Sigmoid colon (tissue), 7 donors: ENCODE data around the gene TRPV3. TPM values are rescaled to one million over a fixed set of nuclear protein-coding genes. Genes with fewer than 3 reads are reported as not detected.
"Not testable (repeated sequence)": the region's sequence is repeated elsewhere in the genome, so short reads cannot be mapped to it uniquely, and the experiment has no call there.

ENCODE experiments used
- DNase-seq: peaks from one replicate; pipeline ENCODE4 v3.0.0-alpha.2; 2019
- H3K27ac ChIP-seq, 4 donors: fragments of 200-600 bp; sonication (generic); one replicate each; pipeline ENCODE4 v1.5.1; 2016 to 2019; ENCODE audit warnings: mild to moderate bottlenecking in 1 of 4
- H3K27me3 ChIP-seq, 3 donors: fragments of 200-600 bp; sonication (generic); one replicate each; pipeline ENCODE4 v1.5.1; 2019; ENCODE audit warnings: mild to moderate bottlenecking in 1 of 3
- H3K36me3 ChIP-seq, 4 donors: fragments of 200-600 bp; sonication (generic); one replicate each; pipeline ENCODE4 v1.5.1; 2016 to 2019
- H3K4me1 ChIP-seq, 4 donors: fragments of 200-600 bp; sonication (generic); one replicate each; pipeline ENCODE4 v1.5.1; 2017 to 2019
- H3K4me3 ChIP-seq, 4 donors: fragments of 200-600 bp; sonication (generic); one replicate each; pipeline ENCODE4 v1.5.1; 2017 to 2019; ENCODE audit warnings: mild to moderate bottlenecking in 2 of 4, moderate library complexity in 1 of 4
- H3K9me3 ChIP-seq, 4 donors: fragments of 200-600 bp in 3 of 4; sonication (generic) in 3 of 4; one replicate each; pipeline versions ENCODE4 v1.5.1 to v1.6.1; 2013 to 2019
- EP300 ChIP-seq, 4 donors: sonication (generic); formaldehyde crosslinking; IDR thresholded peaks; one replicate each; pipeline ENCODE4 v1.6.1; 2017; ENCODE audit warnings: antibody characterized with exemption in 4 of 4
- POLR2A ChIP-seq, 2 donors: fragments of 450-650 bp; IDR thresholded peaks; one replicate each; pipeline ENCODE4 v1.6.1; 2016; ENCODE audit warnings: antibody characterized with exemption in 2 of 2, mild to moderate bottlenecking in 2 of 2, moderate library complexity in 2 of 2
- POLR2AphosphoS5 ChIP-seq, 4 donors: sonication (generic); formaldehyde crosslinking; IDR thresholded peaks; one replicate each; pipeline ENCODE4 v1.6.1; 2017; ENCODE audit warnings: antibody characterized with exemption in 4 of 4
- WGBS, 2 donors: extraction: QIAGEN DNeasy Blood & Tissue Kit; methylation state at CpG; one replicate each; pipeline ENCODE4 v1.1.7; 2013; 5-methylcytosine and 5-hydroxymethylcytosine counted together
- intact Hi-C: fragments of 100-400 bp; cut with DNase I; formaldehyde crosslinking; loops from one replicate; pipeline ENCODE4 v1.15.1; 2023
- polyA plus RNA-seq, 3 donors: library from polyadenylated mRNA; stranded (reverse); fragments of 200-250 nt; gene quantifications; one replicate each; pipeline ENCODE4 v1.2.3, GENCODE V29; 2013
- total RNA-seq, 4 donors: library from RNA; depleted of rRNA; stranded (reverse); fragments of >200 nt; gene quantifications; one replicate each; pipeline ENCODE4 v1.1.0, GENCODE V29; 2016
- TF ChIP-seq, protein P1 (sequence below), 4 experiments: fragments of 450-650 bp in 3 of 4; fragments of 200-600 bp in 1 of 4; IDR thresholded peaks; one replicate each; pipeline ENCODE4 v1.5.1; 2016 to 2019; ENCODE audit warnings: antibody characterized with exemption in 4 of 4, mild to moderate bottlenecking in 3 of 4, moderate library complexity in 2 of 4
- donor health status: healthy with polysubstance abuse.
- donor health status: Bipolar disorder and iron deficiency.
- donor health status: healthy.

The TRPV3 gene
- total and polyA plus RNA-seq, 7 donors: 0.14 to 3.3 (median 1.8) TPM

GRCh38 chr17:3569534-3570137 lies 12.0 kb upstream of the TRPV3 start:
- no peaks in the 10 kb centered on the region for H3K27me3 ChIP-seq
- TF ChIP-seq EP300 (IDR thresholded peaks at IDR 0.05): no peak

DNA sequence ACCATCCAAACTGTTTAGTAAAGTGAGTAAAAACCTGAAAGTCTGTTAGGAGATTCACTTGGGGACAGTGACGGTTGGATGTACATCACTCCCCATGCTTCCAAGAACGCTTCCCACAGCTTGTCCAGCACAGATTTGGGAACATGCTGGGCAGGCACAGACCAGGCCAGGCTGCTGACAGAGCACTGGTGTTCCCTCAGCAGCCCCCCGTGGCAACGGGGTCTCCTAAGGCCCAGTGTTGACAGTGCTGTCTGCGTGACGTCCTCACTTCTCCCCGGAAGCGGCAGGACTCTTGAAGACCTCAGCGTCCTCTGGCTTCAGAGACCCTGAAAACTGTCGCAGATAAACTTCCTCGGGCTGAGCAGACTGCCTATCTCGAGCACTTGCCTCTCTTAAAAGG lies 8.9 kb upstream of the TRPV3 start:
- H3K36me3 ChIP-seq: peaks cover 0 to 44% (median 9%) of the 10 kb centered on the region in 4 donors

More at GRCh38 chr17:3569534-3570137, 12.0 kb upstream of the TRPV3 start:
- intact Hi-C loops: no loop called here
- Histone ChIP-seq H3K4me3 (no peak overlapping the region), H3K9me3 (no peaks in the 10 kb centered on the region), H3K27ac (no peak overlapping the region), H3K4me1 (no peaks in the 10 kb centered on the region), H3K36me3 (peaks cover 0 to 64% (median 9%) of the 10 kb centered on the region in 4 donors)
- DNase-seq: no peak
- 93 to 97% methylated on average over 9 of the region's 9 CpGs for WGBS, 2 donors

GRCh38 chr17:3565143-3565542 lies 7.5 kb upstream of the TRPV3 start:
- Histone ChIP-seq H3K27ac (no peak overlapping the region), H3K9me3 (no peaks in the 10 kb centered on the region), H3K36me3 (peaks cover 0 to 30% (median 0%) of the 10 kb centered on the region in 4 donors), H3K4me1 (no peaks in the 10 kb centered on the region), H3K4me3 (no peak overlapping the region), H3K27me3 (no peaks in the 10 kb centered on the region)
- intact Hi-C loops: no loop called here
- TF ChIP-seq EP300 (IDR thresholded peaks at IDR 0.05) (no peak), POLR2AphosphoS5 (IDR thresholded peaks at IDR 0.05) (no peak)
- WGBS, 2 donors: 84 to 93% methylated on average over 4 of the region's 4 CpGs
- DNase-seq: no peak

More for the DNA sequence above, 8.9 kb upstream of the TRPV3 start:
- intact Hi-C loops: no loop called here
- Histone ChIP-seq H3K4me1 (no peaks in the 10 kb centered on the region), H3K27ac (no peak overlapping the region), H3K9me3 (no peaks in the 10 kb centered on the region), H3K4me3 (no peak overlapping the region), H3K27me3 (no peaks in the 10 kb centered on the region)
- no peak for DNase-seq
- TF ChIP-seq, protein P1, sequence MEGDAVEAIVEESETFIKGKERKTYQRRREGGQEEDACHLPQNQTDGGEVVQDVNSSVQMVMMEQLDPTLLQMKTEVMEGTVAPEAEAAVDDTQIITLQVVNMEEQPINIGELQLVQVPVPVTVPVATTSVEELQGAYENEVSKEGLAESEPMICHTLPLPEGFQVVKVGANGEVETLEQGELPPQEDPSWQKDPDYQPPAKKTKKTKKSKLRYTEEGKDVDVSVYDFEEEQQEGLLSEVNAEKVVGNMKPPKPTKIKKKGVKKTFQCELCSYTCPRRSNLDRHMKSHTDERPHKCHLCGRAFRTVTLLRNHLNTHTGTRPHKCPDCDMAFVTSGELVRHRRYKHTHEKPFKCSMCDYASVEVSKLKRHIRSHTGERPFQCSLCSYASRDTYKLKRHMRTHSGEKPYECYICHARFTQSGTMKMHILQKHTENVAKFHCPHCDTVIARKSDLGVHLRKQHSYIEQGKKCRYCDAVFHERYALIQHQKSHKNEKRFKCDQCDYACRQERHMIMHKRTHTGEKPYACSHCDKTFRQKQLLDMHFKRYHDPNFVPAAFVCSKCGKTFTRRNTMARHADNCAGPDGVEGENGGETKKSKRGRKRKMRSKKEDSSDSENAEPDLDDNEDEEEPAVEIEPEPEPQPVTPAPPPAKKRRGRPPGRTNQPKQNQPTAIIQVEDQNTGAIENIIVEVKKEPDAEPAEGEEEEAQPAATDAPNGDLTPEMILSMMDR (IDR thresholded peaks at IDR 0.05): no peak
- TF ChIP-seq POLR2A (IDR thresholded peaks at IDR 0.05) (no peak), EP300 (IDR thresholded peaks at IDR 0.05) (no peak), POLR2AphosphoS5 (IDR thresholded peaks at IDR 0.05) (no peak)
- 94 to 95% methylated on average over 12 of the region's 12 CpGs for WGBS, 2 donors

GRCh38 chr17:3564241-3564640 lies 6.6 kb upstream of the TRPV3 start:
- peaks cover 0 to 22% (median 0%) of the 10 kb centered on the region in 4 donors for H3K36me3 ChIP-seq
- intact Hi-C loops, H3K4me1 ChIP-seq, H3K9me3 ChIP-seq, H3K27me3 ChIP-seq, H3K27ac ChIP-seq, DNase-seq, H3K4me3 ChIP-seq: not testable (repeated sequence)
- WGBS, 2 donors: 96 to 98% methylated on average over 28 of the region's 28 CpGs

GRCh38 chr17:3559270-3559645 lies 1.6 kb upstream of the TRPV3 start:
- H3K36me3 ChIP-seq: no peaks in the 10 kb centered on the region
- no peak for TF ChIP-seq POLR2A (IDR thresholded peaks at IDR 0.05)
- no peaks in the 10 kb centered on the region for H3K4me1 ChIP-seq
- no peaks in the 10 kb centered on the region for H3K9me3 ChIP-seq
- no peak overlapping the region for H3K4me3 ChIP-seq
- intact Hi-C loops: no loop called here
- WGBS, 2 donors: 90 to 93% methylated on average over 9 of the region's 9 CpGs
- no peak for DNase-seq
- H3K27ac ChIP-seq: no peak overlapping the region
- peaks cover 0 to 22% (median 5%) of the 10 kb centered on the region in 3 donors for H3K27me3 ChIP-seq

- H3K9me3 ChIP-seq: no peaks in the 10 kb centered on the region
- H3K27ac ChIP-seq: peak overlapping the region in 1 of 4 donors; percentile 42
- no peak overlapping the region for H3K4me3 ChIP-seq
- H3K27me3 ChIP-seq: peaks cover 0 to 26% (median 10%) of the 10 kb centered on the region in 3 donors
- intact Hi-C loops: no loop called here
- H3K36me3 ChIP-seq: no peaks in the 10 kb centered on the region
- DNase-seq: no peak
- 19 to 41% methylated on average over 25 of the region's 25 CpGs for WGBS, 2 donors
- H3K4me1 ChIP-seq: no peaks in the 10 kb centered on the region
- no peak for TF ChIP-seq EP300 (IDR thresholded peaks at IDR 0.05)
- peak in 1 of 4 donors; percentile 13 for TF ChIP-seq POLR2AphosphoS5 (IDR thresholded peaks at IDR 0.05)
These were observed 1.1 kb upstream of the TRPV3 start for GRCh38 chr17:3558603-3559269.

DNA sequence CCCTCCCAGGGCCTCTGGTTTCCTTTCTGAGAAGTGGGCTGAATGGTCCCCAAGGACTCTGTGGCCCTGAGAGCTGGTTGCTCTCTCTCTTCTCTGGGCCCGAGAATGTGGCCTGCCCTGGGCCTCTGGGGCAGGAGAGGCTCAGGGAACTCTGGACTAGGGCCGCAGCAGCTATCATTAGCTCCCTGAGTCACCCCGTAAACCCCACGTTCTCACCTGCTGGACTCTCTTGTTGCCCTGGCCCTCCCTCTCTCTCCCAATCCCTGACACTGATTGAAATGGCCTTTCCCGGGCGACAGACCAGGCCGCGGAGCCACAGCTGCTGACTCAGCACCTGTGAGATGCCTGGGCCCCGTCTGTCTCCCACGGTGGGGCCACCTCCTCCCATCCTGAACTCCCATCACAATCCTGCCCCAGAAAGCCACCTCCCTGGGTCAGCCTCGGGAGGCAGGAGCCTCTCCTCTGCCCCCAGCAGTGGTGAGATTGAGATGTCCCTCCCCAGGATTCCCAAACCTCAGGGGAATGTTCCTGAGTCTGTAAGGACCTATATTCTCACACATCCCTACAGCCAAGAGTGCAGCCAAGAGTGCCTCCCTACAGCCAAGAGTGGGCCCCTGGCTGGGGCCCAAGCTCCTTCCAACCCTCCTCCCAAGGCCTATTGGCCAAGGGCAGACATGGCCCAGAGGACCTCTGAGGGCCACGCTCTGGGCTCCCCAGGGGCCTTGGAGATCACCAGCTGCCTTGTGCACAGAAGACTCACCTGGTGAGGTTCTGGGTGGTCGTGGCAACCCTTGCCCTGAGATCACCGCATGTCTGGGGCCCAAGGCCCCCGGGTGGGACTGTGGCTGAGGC lies 470 bp downstream of the TRPV3 start:
- no peak overlapping the region for H3K27ac ChIP-seq
- H3K27me3 ChIP-seq: peaks cover 0 to 26% (median 12%) of the 10 kb centered on the region in 3 donors
- 40 to 72% methylated on average over 15 of the region's 15 CpGs for WGBS, 2 donors
- H3K4me1 ChIP-seq: no peaks in the 10 kb centered on the region
- TF ChIP-seq, protein P1 (IDR thresholded peaks at IDR 0.05): no peak
- no peak for TF ChIP-seq POLR2AphosphoS5 (IDR thresholded peaks at IDR 0.05)
- TF ChIP-seq EP300 (IDR thresholded peaks at IDR 0.05): no peak
- TF ChIP-seq POLR2A (IDR thresholded peaks at IDR 0.05): no peak
- intact Hi-C loops: no loop called here
- no peak for DNase-seq
- H3K9me3 ChIP-seq: no peaks in the 10 kb centered on the region
- no peak overlapping the region for H3K4me3 ChIP-seq
- H3K36me3 ChIP-seq: no peaks in the 10 kb centered on the region
